ENCODE data around the gene PIM3.
"Not testable (repeated sequence)": the region's sequence is repeated elsewhere in the genome, so short reads cannot be mapped to it uniquely, and the experiment has no call there.

PIM3 gene

DNA sequence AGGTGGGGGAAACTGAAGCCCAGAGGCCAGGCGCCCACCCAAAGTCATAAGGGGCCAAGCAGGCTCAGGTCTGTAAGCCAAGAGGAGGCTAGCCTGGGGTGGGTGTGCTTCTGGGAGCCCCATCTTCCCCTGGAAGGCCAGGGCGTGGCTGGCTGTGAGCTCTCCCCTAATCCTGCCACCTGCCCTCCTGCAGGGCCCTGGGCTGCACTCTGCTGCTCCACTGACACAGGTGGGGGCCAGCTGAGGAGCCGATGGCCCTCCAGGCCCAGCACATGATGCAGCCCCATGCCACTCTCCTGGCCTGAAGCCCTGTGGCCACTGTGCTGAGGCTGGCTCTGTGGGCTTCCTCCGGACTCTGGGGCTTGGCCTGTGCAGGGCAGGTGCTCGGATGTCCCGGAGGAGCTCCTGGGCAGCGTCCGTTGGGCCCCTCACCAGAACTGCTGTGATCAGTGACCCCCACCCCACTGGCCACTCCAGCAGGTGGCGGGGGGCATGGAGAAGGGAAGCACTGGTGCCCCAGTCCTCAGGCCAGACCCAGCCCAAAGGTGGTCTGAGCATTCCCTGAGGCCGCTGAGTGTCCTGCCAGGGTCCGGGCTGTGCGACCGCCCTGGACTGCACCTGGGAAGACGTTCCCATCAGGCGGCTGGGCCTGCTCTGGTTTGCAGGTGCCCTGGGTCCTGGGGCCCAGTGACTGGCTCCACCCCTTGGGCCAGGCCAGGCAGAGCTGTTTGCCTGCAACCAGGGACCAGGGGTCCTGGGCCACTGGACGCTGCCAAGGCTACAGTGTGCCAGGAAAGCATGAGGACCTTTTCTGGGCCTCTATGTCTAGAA, 8.5 kb downstream of the PIM3 start:
- no peak for DNase-seq

DNA sequence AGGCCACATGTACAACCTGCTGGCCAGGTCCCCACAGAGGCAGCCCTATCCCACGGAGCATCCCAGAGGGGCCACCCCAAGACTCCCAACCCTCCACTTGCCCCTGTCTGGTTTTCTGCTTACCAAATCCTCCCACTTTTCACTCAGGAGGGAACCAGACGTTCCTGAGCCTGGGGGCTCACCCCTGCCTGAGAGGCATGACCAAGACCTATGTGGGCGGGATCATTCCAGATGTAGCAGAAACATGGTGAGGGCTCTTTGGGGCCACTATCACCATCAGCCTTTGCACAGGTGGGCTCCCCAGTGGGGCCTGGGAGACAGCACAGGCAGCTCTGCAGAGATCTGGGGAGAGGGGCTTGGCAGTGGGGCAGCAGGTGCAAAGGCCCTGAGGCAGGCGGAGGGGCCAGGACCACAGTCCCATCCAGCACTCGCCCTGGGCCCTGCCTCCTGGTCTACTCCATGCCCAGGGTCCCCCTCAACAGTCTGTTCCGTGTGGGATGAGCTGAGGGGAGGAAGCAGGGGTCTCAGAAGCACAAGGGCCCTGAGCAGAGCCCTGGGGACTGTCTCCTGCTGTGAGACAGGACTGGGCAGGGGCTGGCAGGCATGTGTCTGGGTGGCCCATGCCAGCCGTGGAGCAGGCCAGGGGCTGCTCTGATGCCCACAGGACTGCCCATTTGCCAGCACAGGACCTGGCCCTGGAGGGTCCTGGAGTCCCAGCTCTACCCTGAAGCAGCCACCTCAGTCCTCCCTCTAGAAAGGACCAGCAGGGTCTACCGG, 9.4 kb downstream of the PIM3 start:
- DNase-seq, result no peak

- DNase-seq, result peak; percentile 95
Observed at GRCh38 chr22:49970528-49971231, 10.1 kb downstream of the PIM3 start.

DNA sequence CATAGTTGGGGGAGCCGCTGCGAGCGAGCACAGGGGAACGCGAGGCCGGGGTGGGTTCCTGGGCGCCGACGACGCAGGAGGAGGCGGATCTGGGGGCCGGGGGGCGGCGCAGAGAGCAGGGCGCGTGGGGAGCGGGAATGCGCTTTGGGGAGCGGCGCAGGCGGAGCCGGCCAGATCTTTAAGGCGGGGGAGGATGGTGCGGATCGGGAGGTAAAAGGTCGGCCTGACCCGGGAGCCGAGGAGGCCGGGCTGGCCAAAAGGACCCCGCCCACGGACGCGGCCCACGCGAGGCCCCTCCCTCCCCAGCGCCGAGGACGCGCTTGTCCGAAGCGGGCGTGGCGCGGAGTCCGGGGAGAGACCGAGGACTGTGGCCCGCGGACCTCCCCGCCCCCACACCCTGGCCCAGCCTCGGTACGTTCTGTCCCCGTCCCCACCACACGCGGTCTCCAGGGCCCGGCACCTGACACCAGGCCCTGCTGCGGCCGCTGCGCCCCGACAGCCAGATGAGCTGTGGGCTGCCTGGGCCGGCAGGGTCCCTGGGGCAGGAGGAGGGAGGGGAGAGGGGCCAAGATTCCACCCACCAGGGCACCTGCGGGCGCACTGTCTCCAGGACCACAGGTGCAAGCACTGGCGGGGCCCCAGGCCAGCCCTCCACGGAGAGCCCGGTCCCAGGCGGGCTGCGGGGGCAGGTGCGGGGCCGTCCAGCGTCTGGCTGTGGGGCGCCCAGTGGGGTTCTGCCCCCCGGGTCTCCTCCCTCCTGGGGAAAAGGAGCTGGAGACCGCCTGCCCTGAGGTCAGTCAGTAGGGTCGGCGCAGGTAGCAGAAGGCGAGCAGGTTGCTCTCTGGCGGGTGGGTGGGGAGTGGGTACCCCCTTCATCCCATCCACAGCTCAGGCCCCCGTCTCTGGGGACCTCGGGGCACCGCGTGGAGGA, 10.9 kb downstream of the PIM3 start:
- peak; percentile 75 for DNase-seq

GRCh38 chr22:49972163-49973017, 11.8 kb downstream of the PIM3 start:
- no peak for DNase-seq

GRCh38 chr22:49973018-49973961, 12.7 kb downstream of the PIM3 start:
- no peak for DNase-seq

DNA sequence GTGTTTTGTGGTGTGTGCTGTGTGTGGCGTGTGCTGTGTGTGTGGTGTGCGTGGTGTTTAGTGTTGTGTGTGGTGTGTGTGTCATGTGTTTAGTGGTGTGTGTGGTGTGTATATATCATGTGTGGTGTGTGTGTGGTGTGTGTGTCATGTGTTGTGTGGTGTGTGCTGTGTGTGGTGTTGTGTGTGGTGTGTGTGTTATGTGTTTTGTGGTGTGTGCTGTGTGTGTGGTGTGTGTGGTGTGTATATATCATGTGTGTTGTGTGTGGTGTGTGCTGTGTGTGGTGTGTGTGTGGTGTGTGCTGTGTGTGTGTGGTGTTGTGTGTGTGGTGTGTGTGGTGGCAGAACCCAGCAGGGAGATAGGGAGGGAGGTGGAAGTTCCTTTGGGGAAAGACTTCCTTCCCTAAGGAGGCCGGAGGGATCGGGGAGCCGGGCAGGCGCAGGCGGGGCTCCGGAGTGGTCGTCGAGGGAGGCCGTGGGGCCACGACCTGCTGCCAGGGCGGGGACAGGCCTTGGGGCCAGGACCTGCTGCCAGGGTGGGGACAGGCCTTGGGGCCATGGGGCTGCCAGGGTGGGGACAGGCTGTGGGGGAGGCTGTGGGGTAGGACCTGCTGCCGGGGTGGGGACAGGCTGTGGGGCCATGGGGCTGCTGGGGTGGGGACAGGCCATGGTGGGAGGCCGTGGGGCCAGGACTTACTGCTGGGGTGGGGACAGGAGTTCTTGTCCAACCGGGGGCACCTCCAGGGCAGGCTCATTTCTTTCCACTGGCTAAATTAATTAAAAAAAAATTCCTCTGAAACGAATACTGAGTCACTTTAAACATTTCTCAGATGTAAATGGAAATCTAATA, 15.2 kb downstream of the PIM3 start:
- DNase-seq, result peak; percentile 47

GRCh38 chr22:49976439-49977175, 16.0 kb downstream of the PIM3 start:
- peak; percentile 64 for DNase-seq

DNA sequence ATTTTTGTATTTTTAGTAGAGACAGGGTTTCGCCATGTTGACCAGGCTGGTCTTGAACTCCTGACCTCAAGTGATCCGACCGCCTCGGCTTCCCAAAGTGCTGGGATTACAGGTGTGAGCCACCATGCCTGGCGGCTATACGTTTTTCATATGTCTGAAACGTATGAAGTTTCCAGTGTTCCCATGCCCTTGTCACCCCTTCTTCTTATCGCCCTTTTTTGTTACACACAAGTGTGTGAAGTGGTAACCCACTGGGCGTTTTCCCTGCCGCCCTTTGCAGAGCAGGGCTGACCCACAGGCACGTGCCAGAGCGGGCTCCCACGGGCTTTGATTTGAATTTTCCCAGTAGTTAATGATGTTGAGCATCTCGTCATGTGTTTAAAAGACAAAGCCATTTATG, 17.0 kb downstream of the PIM3 start:
- DNase-seq, result no peak

DNA sequence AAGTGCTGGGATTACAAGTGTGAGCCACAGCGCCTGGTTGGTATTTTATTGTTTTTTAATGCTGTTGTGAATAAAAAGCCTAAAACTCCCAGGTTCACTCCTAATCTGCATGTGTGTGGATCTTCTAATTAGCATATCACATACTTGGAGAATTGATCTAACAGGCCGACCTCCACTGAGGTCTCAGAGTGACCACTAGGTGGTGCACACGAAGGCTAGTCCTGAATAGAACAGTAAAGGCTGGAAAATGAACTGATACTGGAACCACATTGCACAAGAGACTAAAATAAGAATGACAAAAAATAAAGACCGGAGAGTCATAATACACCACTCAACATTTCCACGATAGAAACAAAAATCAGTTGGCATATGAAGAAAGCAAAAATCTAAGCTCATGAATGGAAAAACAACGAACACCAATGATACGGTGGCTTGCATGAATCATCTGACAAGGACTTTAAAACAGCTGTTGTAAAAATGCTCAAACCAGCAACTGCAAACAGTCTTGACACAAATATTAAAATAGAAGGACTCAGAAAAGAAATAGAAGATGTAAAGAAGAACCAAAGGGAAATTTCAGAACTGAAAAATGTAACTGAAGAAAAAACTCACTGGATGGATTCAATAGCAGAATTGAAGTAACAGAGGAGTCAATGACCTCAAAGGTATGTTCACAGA, 19.2 kb downstream of the PIM3 start:
- DNase-seq, result no peak

GRCh38 chr22:49981799-49982198, 21.2 kb downstream of the PIM3 start:
- not testable (repeated sequence) for DNase-seq

DNA sequence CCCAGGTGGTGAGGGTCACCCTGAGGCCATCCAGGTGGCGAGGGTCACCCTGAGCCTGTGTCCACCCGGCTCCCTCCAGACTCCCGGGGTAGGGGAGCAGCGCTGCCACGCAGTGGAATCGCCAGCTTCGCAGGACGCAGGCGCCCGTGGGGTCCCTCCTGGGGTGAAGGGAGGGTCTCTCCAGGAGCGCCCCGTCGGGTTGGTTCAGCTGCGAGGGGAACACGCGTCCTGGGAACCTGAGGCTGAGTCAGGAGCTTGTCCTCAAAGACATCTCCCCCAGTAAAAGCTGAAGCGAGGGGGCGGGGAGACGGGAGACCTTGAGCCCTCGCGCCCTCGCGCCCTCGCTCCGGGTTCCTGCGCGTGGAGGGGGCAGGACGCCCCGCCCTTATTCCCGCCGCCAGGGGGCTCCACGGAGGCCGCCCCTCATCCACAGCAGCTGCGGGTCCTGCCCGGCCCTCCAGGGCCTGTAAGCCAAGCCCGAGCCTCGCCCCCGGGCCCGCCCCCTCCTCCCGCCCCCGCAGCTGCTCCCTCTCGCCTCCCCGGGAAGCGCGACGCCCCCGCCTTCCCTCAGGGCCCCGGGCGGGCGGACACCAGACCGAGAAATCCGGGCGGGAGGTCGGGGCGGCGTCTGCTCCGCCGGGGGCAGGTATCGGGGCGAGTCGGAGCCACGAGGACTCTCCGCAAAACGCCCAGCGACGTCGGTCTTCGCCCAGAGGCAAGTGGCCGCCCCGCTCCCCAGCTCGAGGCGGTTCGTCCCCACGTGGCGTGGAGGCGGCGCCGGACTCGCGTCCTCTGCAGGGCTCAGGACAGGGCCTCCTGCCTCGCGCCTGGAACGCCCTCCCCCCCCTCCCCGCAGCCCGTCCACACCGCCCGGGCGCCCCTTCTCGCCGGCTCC, 22.8 kb downstream of the PIM3 start:
- peak; percentile 44 for DNase-seq

DNA sequence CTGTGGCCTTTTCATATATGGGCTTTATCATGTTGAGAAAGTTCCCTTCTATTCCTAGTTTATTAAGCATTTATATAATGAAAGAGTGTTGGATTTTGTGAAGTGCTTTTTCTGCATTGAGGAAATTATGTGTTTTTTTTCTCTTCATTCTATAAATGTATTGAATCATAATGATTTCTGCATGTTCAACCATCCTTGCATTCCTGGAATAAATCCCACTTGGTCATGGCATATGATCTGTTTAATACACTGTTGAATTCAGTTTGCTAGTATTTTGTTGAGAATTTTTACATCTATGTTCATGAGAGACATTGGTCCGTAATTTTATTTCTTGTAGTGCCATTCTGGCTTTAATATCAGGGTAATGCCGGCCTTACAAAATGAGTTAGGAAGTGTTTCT, 25.8 kb downstream of the PIM3 start:
- no peak for DNase-seq

DNA sequence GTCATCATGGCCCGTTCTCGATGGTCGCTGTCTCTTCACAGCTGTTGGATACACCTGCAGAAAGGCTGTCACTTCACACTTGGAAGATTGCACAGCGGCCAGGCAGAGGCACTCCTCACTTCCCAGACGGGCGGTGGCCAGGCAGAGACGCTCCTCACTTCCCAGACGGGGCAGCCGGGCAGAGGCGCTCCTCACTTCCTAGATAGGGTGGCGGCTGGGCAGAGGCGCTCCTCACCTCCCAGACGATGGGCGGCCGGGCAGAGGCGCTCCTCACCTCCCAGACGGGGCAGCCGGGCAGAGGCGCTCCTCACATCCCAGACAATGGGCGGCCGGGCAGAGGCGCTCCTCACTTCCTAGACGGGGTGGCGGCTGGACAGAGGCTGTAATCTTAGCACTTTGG, 29.3 kb downstream of the PIM3 start:
- not testable (repeated sequence) for DNase-seq

GRCh38 chr22:49991167-49991566, 30.6 kb downstream of the PIM3 start:
- no peak for DNase-seq

GRCh38 chr22:49991907-49992533, 31.4 kb downstream of the PIM3 start:
- DNase-seq, result no peak
